Activated naive CD8-positive, alpha-beta T cell treated with anti-CD3 and anti-CD28 coated beads, Interleukin-2, amount 50 U/mL, for 24 hours (primary cell): ENCODE results near the gene ARHGAP35.
"Not testable (repeated sequence)": the region's sequence is repeated elsewhere in the genome, so short reads cannot be mapped to it uniquely, and the experiment has no call there.

Experiments
- ATAC-seq: fragments of 150-1000 bp; cut with Tn5 transposase; one replicate; pipeline ENCODE4 v1.10.0; 2021
- DNase-seq: peaks from one replicate; pipeline ENCODE4 v3.0.0; 2021
- H3K27ac Mint-ChIP-seq: one replicate; pipeline ENCODE4 v1.8.0; 2021; ENCODE audit warnings: mild to moderate bottlenecking, mixed read lengths
- H3K27me3 Mint-ChIP-seq: one replicate; pipeline ENCODE4 v1.8.0; 2021; ENCODE audit warnings: mixed read lengths
- H3K36me3 Mint-ChIP-seq: one replicate; pipeline ENCODE4 v1.8.0; 2021; ENCODE audit warnings: low read depth, mixed read lengths
- H3K4me1 Mint-ChIP-seq: one replicate; pipeline ENCODE4 v1.8.0; 2021; ENCODE audit warnings: mixed read lengths
- H3K4me3 Mint-ChIP-seq: one replicate; pipeline ENCODE4 v1.8.0; 2021; ENCODE audit warnings: mild to moderate bottlenecking, moderate library complexity, mixed read lengths
- H3K9me3 Mint-ChIP-seq: one replicate; pipeline ENCODE4 v1.8.0; 2021; ENCODE audit warnings: mixed read lengths

ARHGAP35 gene

DNA sequence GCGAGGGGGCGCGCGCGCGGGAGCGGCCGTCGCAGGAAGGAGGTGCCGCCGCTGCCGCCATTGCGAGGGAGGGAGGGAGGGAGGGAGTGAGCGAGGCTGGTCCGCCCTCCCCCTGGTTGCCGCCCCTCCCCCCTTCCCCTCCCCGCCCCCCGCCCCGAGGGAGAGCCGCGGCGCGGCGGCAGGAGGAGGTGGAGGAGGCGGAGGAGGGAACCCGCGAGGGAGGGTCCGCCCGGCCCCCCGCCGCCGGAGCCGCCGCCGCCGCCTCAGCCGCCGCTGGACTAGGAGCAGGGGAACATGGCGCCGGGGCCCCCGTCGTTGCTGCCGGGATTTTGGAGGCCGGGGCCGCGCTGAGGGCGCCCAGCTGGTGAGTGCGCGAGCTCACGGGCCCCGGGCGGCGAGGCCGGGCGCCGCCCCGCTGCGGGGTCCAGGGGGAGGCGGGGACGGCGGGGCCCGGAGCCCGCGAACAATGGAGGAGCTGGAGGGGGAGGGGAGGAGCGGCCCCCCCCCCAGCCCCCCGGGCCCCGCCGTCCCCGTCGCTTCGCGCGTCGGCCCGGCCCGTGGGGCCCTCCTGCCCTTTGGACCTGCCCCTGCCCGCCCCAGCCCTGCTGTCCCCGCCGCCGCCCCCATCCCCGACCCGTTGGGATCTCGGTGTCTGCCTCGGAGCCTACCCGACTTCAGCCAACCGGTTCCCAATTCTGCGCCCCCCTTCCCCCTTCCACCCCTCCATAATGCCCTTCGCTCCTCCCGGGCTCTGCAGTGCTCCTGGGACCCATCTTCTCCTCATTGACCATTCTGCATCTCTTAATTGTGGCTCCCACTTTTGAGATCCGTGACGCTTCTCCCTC, at the start of gene ARHGAP35:
ARHGAP35 (plus strand) TSS at position 152 of the 845 bp plus-strand sequence. CDS start 57,679 bp downstream, outside the sequence.
- Mint-ChIP-seq H3K36me3 (peaks cover 8% of the 10 kb centered on the region), H3K9me3 (peaks cover 3% of the 10 kb centered on the region), H3K27ac (peak within 1 kb of the TSS; percentile 89), H3K4me1 (peaks cover 33% of the 10 kb centered on the region), H3K4me3 (peak within 1 kb of the TSS; percentile 79), H3K27me3 (no peaks in the 10 kb centered on the region)
- DNase-seq: peak; percentile 19
- peak; percentile 0 for ATAC-seq

GRCh38 chr19:46812977-46813838, 47.6 kb upstream of the ARHGAP35 start:
- no peaks in the 10 kb centered on the region for H3K36me3 Mint-ChIP-seq
- H3K9me3 Mint-ChIP-seq: no peaks in the 10 kb centered on the region
- H3K27me3 Mint-ChIP-seq: no peaks in the 10 kb centered on the region
- no peak overlapping the region for H3K4me3 Mint-ChIP-seq
- DNase-seq (no peak), ATAC-seq (no peak)
- no peak overlapping the region for H3K27ac Mint-ChIP-seq
- H3K4me1 Mint-ChIP-seq: peaks cover 5% of the 10 kb centered on the region

DNA sequence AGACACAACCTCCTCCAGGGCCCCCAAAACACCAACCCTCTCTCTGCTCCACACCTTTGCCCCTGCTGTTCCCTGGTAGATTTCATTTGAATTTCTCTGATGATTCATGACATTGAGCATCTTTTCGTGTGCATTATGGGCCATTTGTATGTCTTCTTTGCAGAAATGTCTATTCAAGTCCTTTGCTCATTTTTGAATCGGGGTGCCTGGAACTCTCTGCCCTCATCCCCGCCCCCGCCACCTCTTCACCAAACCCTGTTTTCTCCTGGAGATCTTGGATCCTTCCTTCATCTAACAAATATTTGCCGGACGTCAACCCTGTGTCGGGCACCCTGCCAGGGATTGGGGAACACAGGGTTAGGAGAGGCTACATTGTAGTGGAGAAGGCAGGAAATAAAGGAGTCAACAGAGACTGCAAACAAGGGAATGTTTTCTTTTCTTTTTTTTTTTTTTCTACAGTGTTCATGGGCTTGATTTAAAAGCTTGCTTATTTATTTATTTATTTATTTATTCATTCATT, 46.9 kb upstream of the ARHGAP35 start:
- no peak for ATAC-seq
- Mint-ChIP-seq H3K4me3 (no peak overlapping the region), H3K36me3 (no peaks in the 10 kb centered on the region), H3K27ac (no peak overlapping the region), H3K9me3 (no peaks in the 10 kb centered on the region), H3K4me1 (peaks cover 6% of the 10 kb centered on the region), H3K27me3 (no peaks in the 10 kb centered on the region)
- no peak for DNase-seq

DNA sequence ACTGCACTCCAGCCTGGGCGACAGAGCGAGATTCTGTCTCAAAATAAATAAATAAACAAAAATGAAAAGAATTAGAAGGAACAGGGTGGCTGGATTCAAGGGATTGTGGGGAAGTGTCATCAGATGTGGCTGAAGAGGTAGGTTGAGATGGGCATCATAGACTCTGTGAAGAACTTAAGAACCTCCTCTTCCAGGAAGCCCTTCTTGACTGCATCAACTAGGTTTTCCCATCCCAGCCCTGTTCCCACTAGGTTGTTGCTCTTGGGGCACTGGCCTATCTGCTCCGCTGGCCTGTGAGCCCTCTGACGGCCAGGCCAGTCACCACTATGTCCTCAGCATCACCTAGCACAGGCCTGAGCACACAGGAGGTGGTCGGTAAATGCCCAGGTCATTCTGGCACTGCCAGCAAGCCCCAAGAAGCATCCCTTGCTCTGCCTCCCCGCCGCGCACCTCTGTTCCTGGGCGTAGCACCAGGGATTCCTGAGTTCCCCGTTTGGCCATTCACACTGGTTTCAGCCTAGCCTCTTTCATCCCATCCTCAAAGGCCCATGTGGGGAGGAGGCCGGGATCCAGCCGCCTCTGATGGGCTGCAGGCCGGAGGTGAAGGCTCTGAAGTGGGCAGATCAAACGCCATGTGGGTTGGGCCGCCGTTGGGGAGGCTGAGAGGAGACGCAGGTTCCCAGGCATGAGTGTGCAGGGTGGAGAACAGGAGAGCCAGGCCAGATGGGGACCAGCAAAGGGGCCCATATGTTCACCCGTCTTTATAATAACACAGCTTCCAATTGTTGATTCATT, 44.8 kb upstream of the ARHGAP35 start:
- H3K9me3 Mint-ChIP-seq: no peaks in the 10 kb centered on the region
- no peaks in the 10 kb centered on the region for H3K27me3 Mint-ChIP-seq
- H3K4me3 Mint-ChIP-seq: no peak overlapping the region
- no peak for ATAC-seq
- no peaks in the 10 kb centered on the region for H3K36me3 Mint-ChIP-seq
- no peak for DNase-seq
- no peak overlapping the region for H3K27ac Mint-ChIP-seq
- H3K4me1 Mint-ChIP-seq: peaks cover 26% of the 10 kb centered on the region

DNA sequence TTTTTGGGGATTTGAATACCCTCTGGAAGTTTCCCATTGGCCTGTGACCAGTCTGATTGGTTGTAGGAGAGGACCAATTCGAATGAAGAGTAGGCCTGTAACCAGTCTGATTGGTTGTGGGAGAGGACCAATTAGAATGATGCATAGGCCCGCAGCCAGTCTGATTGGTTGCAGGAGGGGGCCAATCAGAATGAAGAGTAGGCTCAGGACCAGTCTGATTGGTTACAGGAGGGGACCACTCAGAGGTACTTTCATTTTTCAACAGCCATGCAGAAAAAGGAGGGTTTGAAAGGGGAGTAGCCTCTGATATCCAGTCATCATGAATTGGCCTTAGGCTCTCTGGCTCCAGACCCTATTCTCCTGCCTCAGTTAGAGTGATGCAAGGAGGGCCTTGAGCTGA, 42.0 kb upstream of the ARHGAP35 start:
- no peaks in the 10 kb centered on the region for H3K36me3 Mint-ChIP-seq
- H3K27ac Mint-ChIP-seq: peak overlapping the region; percentile 18
- no peaks in the 10 kb centered on the region for H3K27me3 Mint-ChIP-seq
- H3K4me3 Mint-ChIP-seq: no peak overlapping the region
- H3K9me3 Mint-ChIP-seq: no peaks in the 10 kb centered on the region
- H3K4me1 Mint-ChIP-seq: peaks cover 38% of the 10 kb centered on the region
- ATAC-seq (no peak), DNase-seq (no peak)

DNA sequence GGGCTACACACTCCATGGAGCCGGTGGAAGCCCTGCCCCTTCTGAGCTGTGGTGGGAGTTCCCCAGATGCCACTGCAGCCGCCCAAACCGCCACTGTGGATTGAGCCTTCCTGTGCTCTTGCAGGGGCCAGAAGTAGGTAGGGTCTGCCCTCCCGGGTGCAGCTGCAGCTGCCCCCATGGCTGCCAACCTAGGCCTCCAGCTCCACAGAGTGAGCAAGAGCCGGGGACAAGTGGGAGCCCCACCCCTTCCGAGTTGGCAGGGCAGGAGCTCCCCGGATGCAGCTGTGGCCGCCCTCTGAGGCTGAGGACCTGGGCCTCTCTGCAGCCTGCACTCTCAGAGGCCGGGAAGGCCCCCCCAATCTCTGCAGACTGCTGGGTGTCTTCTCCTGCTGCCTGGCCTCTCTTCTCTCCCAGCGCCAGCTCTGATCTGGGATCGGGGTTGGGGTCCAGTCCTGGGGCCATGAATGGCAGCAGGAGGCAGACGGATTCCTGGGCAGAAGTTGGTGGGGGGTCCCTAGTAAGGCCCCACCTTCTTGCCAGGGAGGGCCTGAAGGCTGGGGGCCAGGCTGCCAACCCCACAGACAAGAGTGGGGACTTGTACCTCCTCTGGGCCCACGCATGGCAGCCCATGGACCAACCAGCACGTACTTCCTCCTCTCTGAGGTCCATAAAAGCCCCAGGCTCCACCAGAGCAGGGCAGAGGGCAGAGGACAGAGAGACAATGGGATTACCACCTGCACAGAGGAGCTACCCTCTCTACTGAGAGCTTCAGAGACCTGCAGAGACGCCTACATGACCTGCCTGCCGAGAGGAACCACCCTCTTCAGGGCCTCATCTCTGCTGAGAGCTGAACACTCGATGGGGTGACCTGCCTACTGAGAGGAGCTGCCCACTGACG, 39.0 kb upstream of the ARHGAP35 start:
- Mint-ChIP-seq H3K9me3 (no peaks in the 10 kb centered on the region), H3K27ac (peak overlapping the region; percentile 31), H3K27me3 (no peaks in the 10 kb centered on the region), H3K4me1 (peaks cover 50% of the 10 kb centered on the region), H3K36me3 (no peaks in the 10 kb centered on the region), H3K4me3 (no peak overlapping the region)
- DNase-seq (peak; percentile 67), ATAC-seq (peak; percentile 81)

DNA sequence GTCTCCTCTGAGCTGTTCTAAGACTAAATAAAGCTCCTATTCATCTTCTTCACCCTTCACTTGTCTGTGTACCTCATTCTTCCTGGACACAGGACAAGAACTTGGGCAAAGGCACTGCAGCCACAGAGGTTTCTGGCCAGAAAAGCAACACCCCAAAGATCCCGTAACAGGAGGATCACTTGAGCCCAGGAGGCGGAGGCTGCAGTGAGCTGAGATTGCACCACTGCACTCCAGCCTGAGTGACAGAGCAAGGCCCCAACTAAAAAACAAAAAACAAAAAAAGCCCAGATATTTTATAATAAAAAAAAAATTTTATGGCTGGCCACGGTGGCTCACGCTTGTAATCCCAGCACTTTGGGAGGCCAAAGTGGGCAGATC, 38.4 kb upstream of the ARHGAP35 start:
- H3K9me3 Mint-ChIP-seq, H3K4me3 Mint-ChIP-seq, DNase-seq, ATAC-seq, H3K27me3 Mint-ChIP-seq, H3K36me3 Mint-ChIP-seq: not testable (repeated sequence)
- peak overlapping the region; percentile 31 for H3K27ac Mint-ChIP-seq
- peaks cover 48% of the 10 kb centered on the region for H3K4me1 Mint-ChIP-seq

GRCh38 chr19:46823049-46823448, 37.7 kb upstream of the ARHGAP35 start:
- DNase-seq (no peak), ATAC-seq (no peak)
- Mint-ChIP-seq H3K36me3 (no peaks in the 10 kb centered on the region), H3K27ac (no peak overlapping the region), H3K4me1 (peaks cover 48% of the 10 kb centered on the region), H3K4me3 (no peak overlapping the region), H3K9me3 (no peaks in the 10 kb centered on the region), H3K27me3 (no peaks in the 10 kb centered on the region)

- Mint-ChIP-seq H3K4me3 (no peak overlapping the region), H3K36me3 (no peaks in the 10 kb centered on the region), H3K4me1 (peaks cover 48% of the 10 kb centered on the region), H3K9me3 (no peaks in the 10 kb centered on the region), H3K27me3 (no peaks in the 10 kb centered on the region), H3K27ac (peak overlapping the region; percentile 43)
- DNase-seq (no peak), ATAC-seq (no peak)
Measured at GRCh38 chr19:46824890-46825730, 35.7 kb upstream of the ARHGAP35 start.

DNA sequence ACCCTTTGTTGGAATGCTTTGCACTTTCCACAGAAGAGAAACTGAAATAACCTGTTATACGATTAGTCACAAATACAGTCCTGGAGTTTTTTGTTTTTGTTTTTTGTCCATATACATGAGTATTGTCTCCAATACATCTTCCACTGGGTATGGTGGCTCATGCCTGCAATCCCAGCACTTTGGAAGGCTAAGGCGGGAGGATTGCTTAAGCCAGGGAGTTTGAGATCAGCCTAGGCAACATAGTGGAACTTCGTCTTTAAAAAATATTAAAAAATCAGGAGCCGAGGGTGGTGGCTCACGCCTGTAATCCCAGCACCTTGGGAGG, 35.1 kb upstream of the ARHGAP35 start:
- Mint-ChIP-seq H3K9me3 (no peaks in the 10 kb centered on the region), H3K27me3 (no peaks in the 10 kb centered on the region), H3K36me3 (no peaks in the 10 kb centered on the region), H3K4me3 (no peak overlapping the region), H3K4me1 (peaks cover 42% of the 10 kb centered on the region), H3K27ac (no peak overlapping the region)
- DNase-seq: no peak
- no peak for ATAC-seq

- ATAC-seq: peak; percentile 53
- H3K27me3 Mint-ChIP-seq: no peaks in the 10 kb centered on the region
Measured at GRCh38 chr19:46828484-46828883, 32.3 kb upstream of the ARHGAP35 start.

DNA sequence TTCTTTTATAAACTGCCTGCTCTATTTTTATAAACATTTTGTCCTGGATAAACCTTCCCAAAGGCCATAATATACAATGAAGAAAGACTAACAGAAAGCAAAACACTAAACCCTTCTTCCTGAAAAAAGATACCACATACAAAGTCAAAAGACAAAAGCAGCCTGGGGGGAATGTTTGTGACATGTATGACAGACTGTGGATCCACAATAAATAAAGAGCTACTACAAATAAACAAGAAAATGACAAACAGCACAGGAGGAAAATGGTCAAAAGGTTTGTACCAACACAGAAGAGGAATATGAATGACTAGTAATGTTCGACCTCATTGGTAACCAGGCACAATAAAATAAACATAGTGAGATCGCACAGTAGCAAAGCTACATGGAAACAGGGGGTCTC, 29.9 kb upstream of the ARHGAP35 start:
- no peak for DNase-seq
- H3K36me3 Mint-ChIP-seq: no peaks in the 10 kb centered on the region

More at GRCh38 chr19:46828484-46828883, 32.3 kb upstream of the ARHGAP35 start:
- H3K4me1 Mint-ChIP-seq: peaks cover 25% of the 10 kb centered on the region
- no peak overlapping the region for H3K27ac Mint-ChIP-seq
- DNase-seq: peak; percentile 62
- H3K4me3 Mint-ChIP-seq: no peak overlapping the region
- no peaks in the 10 kb centered on the region for H3K9me3 Mint-ChIP-seq
- H3K36me3 Mint-ChIP-seq: no peaks in the 10 kb centered on the region

DNA sequence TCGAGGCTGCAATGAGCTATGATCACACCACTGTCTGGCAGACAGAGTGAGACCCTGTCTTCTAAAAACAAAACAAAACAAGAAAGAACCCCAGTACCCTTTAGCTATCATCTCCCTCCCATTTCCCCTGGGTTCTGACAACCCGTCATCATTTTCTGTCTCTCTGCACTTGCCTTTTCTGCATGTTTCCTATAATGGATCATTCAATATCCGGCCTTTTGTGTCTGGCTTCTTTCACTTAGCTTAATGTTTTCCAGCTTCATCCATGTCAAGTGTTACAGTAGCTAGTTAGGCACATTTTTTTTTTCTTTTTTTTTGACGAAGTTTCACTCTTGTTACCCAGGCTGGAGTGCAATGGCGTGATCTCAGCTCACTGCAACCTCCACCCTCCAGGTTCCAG, 26.7 kb upstream of the ARHGAP35 start:
- no peak for ATAC-seq
- Mint-ChIP-seq H3K9me3 (no peaks in the 10 kb centered on the region), H3K36me3 (peaks cover 10% of the 10 kb centered on the region), H3K4me1 (peaks cover 5% of the 10 kb centered on the region), H3K27me3 (no peaks in the 10 kb centered on the region), H3K4me3 (no peak overlapping the region), H3K27ac (no peak overlapping the region)
- no peak for DNase-seq

More for the DNA sequence above, 29.9 kb upstream of the ARHGAP35 start:
- H3K9me3 Mint-ChIP-seq: no peaks in the 10 kb centered on the region
- no peak overlapping the region for H3K27ac Mint-ChIP-seq
- no peaks in the 10 kb centered on the region for H3K27me3 Mint-ChIP-seq
- ATAC-seq: no peak
- H3K4me3 Mint-ChIP-seq: no peak overlapping the region
- peaks cover 12% of the 10 kb centered on the region for H3K4me1 Mint-ChIP-seq
